PC-9 (cell line): ENCODE results near the gene ATP2C1. TPM values are rescaled to one million over a fixed set of nuclear protein-coding genes. Genes with fewer than 3 reads are reported as not detected.

ENCODE experiments used
- BruUV-seq: library from RNA; stranded (reverse); fragments of 400-500 nt; replicated peaks from 2 replicates; lab custom pipeline; 2021; lab: Mats Ljungman, UMichigan
- CTCF ChIA-PET: fragments of 300-600 bp; sonication (Branson Sonifier 250); formaldehyde crosslinking; loops from one replicate; lab custom pipeline; 2022; ENCODE audit warnings: antibody characterized with exemption; lab: Charles Lee
- POLR2A ChIA-PET: fragments of 300-600 bp; sonication (Branson Sonifier 250); formaldehyde crosslinking; loops from one replicate; lab custom pipeline; 2022; ENCODE audit warnings: antibody characterized with exemption; ENCODE audit not compliant: unreplicated experiment; lab: Charles Lee
- DNase-seq, 2 experiments: peaks; one replicate each; pipeline versions ENCODE4 v3.0.0 to v3.0.0-alpha.2; 2015 to 2022; ENCODE audit warnings: mixed read lengths in 1 of 2
- H2AFZ ChIP-seq: fragments of 200-600 bp; sonication (generic); 2 replicates; pipeline ENCODE4 v1.8.1; 2017; ENCODE audit warnings: antibody characterized with exemption
- H3F3A ChIP-seq: fragments of 200-600 bp; sonication (generic); 2 replicates; pipeline ENCODE4 v1.8.1; 2017; ENCODE audit warnings: antibody characterized with exemption, mild to moderate bottlenecking, low read depth; ENCODE audit not compliant: insufficient read depth
- H3K27ac ChIP-seq: fragments of 200-600 bp; sonication (generic); 2 replicates; pipeline ENCODE4 v1.6.1; 2016; ENCODE audit warnings: mixed run types
- H3K27me3 ChIP-seq: fragments of 200-600 bp; sonication (generic); 2 replicates; pipeline ENCODE4 v1.6.1; 2016; ENCODE audit warnings: low read depth, mixed run types; ENCODE audit not compliant: insufficient read depth
- H3K36me3 ChIP-seq: fragments of 200-600 bp; sonication (generic); 2 replicates; pipeline ENCODE4 v1.6.1; 2016; ENCODE audit warnings: low read depth, mixed run types
- H3K4me1 ChIP-seq: fragments of 200-600 bp; sonication (generic); replicated peaks from 2 replicates; pipeline ENCODE4 v1.6.1; 2016; ENCODE audit warnings: mixed run types; ENCODE audit not compliant: insufficient read depth
- H3K4me2 ChIP-seq: fragments of 200-600 bp; sonication (generic); 2 replicates; pipeline ENCODE4 v1.6.1; 2017; ENCODE audit warnings: mixed run types
- H3K4me3 ChIP-seq: fragments of 200-600 bp; sonication (generic); 2 replicates; pipeline ENCODE4 v1.6.1; 2016; ENCODE audit warnings: mixed run types
- H3K79me2 ChIP-seq: fragments of 200-600 bp; sonication (generic); 2 replicates; pipeline ENCODE4 v1.6.1; 2017; ENCODE audit warnings: low read depth, mixed run types
- H3K9me2 ChIP-seq: fragments of 200-600 bp; sonication (generic); 2 replicates; pipeline ENCODE4 v1.8.1; 2017; ENCODE audit warnings: mild to moderate bottlenecking; ENCODE audit not compliant: insufficient read depth
- H3K9me3 ChIP-seq: fragments of 200-600 bp; sonication (generic); 2 replicates; pipeline ENCODE4 v1.8.1; 2016; ENCODE audit warnings: low read depth; ENCODE audit not compliant: insufficient read depth
- H4K20me1 ChIP-seq: fragments of 200-600 bp; sonication (generic); 2 replicates; pipeline ENCODE4 v1.8.1; 2017; ENCODE audit not compliant: insufficient read depth
- CTCF ChIP-seq: fragments of 200-600 bp; sonication (generic); conservative IDR thresholded peaks from 2 replicates; pipeline ENCODE4 v1.6.1; 2017; ENCODE audit warnings: mixed run types, antibody characterized with exemption, mild to moderate bottlenecking, moderate library complexity
- EZH2 ChIP-seq: fragments of 200-600 bp; sonication (generic); IDR thresholded peaks from 2 replicates; pipeline ENCODE4 v1.8.0; 2017; ENCODE audit warnings: antibody characterized with exemption, low read depth
- intact Hi-C: fragments of 100-400 bp; cut with micrococcal nuclease; formaldehyde crosslinking; loops from one replicate; pipeline ENCODE4 v1.10.0; 2022; ENCODE audit not compliant: unreplicated experiment
- total RNA-seq: library from RNA; stranded (reverse); gene quantifications from 2 replicates; pipeline ENCODE4 v1.2.3, GENCODE V29; 2021

Gene ATP2C1
- total RNA-seq, 1 experiment from 2014 or later = 101 TPM

DNA sequence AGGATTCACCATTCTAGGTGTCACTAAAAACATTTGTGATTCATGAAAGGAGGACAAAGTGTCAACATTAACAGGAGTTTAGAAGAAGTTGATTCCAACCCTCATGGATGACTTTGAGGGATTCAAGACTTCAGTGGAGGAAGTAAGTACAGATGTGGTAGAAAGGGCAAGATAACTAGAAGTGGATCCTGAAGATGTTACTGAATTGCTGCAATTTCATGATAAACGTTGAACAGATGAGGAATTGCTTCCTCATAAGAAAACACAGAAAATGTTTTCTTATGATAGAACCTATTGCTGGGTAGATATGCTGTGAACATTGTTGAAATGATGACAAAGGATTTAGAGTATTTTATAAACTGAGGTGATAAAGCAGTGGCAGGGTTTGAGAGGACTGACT, 23.5 kb upstream of the ATP2C1 start:
- Histone ChIP-seq H3K79me2 (no peaks in the 10 kb centered on the region), H3K27me3 (no peaks in the 10 kb centered on the region), H3K9me2 (no peaks in the 10 kb centered on the region), H3K27ac (no peak overlapping the region), H3K4me1 (no peaks in the 10 kb centered on the region), H3K36me3 (no peaks in the 10 kb centered on the region), H3K9me3 (no peaks in the 10 kb centered on the region), H3K4me2 (no peak overlapping the region), H2AFZ (no peak overlapping the region), H3F3A (no peaks in the 10 kb centered on the region; the same call in 1 of the 2 replicates), H4K20me1 (no peaks in the 10 kb centered on the region), H3K4me3 (no peak overlapping the region)
- intact Hi-C loops = no loop called here
- ChIA-PET POLR2A (no interaction called here), CTCF (no interaction called here)
- BruUV-seq = no TSS peak
- no peak for DNase-seq
- TF ChIP-seq CTCF = no peak
- no peak for TF ChIP-seq EZH2

GRCh38 chr3:130876594-130876993, 17.3 kb upstream of the ATP2C1 start:
- intact Hi-C loops = no loop called here
- no peak for DNase-seq
- ChIA-PET POLR2A (interaction anchor here (0.7 kb wide), 1 partner anchor 20 kb away, joined by 5 read pairs; no protein-coding TSS in a partner anchor), CTCF (no interaction called here)
- no peak overlapping the region for H3K27ac ChIP-seq
- no peaks in the 10 kb centered on the region for H3K9me2 ChIP-seq
- H2AFZ ChIP-seq = no peak overlapping the region
- TF ChIP-seq CTCF = no peak
- no peak for TF ChIP-seq EZH2
- H3F3A ChIP-seq = no peaks in the 10 kb centered on the region
- H3K9me3 ChIP-seq = 0 out of 2 replicates have a peak, but pooled peaks cover 4% of the 10 kb centered on the region
- H4K20me1 ChIP-seq = no peaks in the 10 kb centered on the region
- no TSS peak for BruUV-seq
- H3K79me2 ChIP-seq = no peaks in the 10 kb centered on the region
- H3K36me3 ChIP-seq = no peaks in the 10 kb centered on the region
- no peak overlapping the region for H3K4me2 ChIP-seq
- H3K27me3 ChIP-seq = no peaks in the 10 kb centered on the region
- H3K4me3 ChIP-seq = no peak overlapping the region
- no peaks in the 10 kb centered on the region for H3K4me1 ChIP-seq

DNA sequence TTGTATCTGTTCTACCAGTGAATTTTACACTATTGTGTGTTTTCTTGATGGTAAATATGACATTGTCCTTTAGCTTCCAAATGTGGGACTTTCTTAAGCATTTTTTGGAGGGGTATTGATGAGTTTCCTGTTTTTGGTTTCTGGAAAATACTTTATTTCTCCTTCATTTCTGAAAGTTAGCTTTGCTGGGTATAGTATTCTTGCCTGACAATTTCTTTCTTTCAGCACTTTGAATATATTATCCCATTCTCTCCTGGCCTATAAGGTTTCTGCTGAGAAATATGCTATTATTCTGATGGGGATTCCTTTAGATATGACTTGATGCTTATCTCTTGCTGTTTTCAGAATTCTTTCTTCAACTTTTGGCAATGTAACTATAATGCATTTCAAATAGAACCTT, 15.4 kb upstream of the ATP2C1 start:
- ChIA-PET POLR2A (no interaction called here), CTCF (no interaction called here)
- Histone ChIP-seq H3K4me3 (no peak overlapping the region), H3K4me2 (no peak overlapping the region), H3K36me3 (no peaks in the 10 kb centered on the region), H3K9me3 (0 out of 2 replicates have a peak, but pooled peaks cover 4% of the 10 kb centered on the region), H3K79me2 (no peaks in the 10 kb centered on the region), H3K9me2 (no peaks in the 10 kb centered on the region), H3F3A (no peaks in the 10 kb centered on the region), H2AFZ (no peak overlapping the region), H3K4me1 (no peaks in the 10 kb centered on the region), H3K27me3 (no peaks in the 10 kb centered on the region), H3K27ac (no peak overlapping the region), H4K20me1 (no peaks in the 10 kb centered on the region)
- TF ChIP-seq CTCF (no peak), EZH2 (no peak)
- no TSS peak for BruUV-seq
- intact Hi-C loops = no loop called here
- DNase-seq = no peak
